DND-41 (cell line): ENCODE data around the gene HAND1.

ENCODE experiments used
- ATAC-seq: fragments of 200-7000 bp; cut with Tn5 transposase; 3 replicates; pipeline ENCODE4 v1.9.1; 2021; ENCODE audit warnings: low read depth; ENCODE audit not compliant: insufficient read depth
- DNase-seq: peaks from one replicate; pipeline ENCODE4 v3.0.0-alpha.2; 2020
- H2AFZ ChIP-seq: 2 replicates; pipeline ENCODE4 v1.6.0; 2012; ENCODE audit warnings: low read depth, low read length
- H3K27ac ChIP-seq: 2 replicates; pipeline ENCODE4 v1.5.1; 2012; ENCODE audit warnings: low read length, inconsistent platforms
- H3K27me3 ChIP-seq: fragments of 200-600 bp; sonication (generic); 2 replicates; pipeline ENCODE4 v1.6.0; 2012; ENCODE audit warnings: low read length, mild to moderate bottlenecking, inconsistent platforms; ENCODE audit not compliant: insufficient read depth, poor library complexity
- H3K36me3 ChIP-seq: 2 replicates; pipeline ENCODE4 v1.5.1; 2012; ENCODE audit warnings: low read length, inconsistent platforms; ENCODE audit not compliant: insufficient read depth
- H3K4me1 ChIP-seq: 2 replicates; pipeline ENCODE4 v1.5.1; 2012; ENCODE audit warnings: mild to moderate bottlenecking, low read length; ENCODE audit not compliant: insufficient read depth
- H3K4me2 ChIP-seq: 2 replicates; pipeline ENCODE4 v1.6.0; 2012; ENCODE audit warnings: mild to moderate bottlenecking, moderate library complexity, low read length, inconsistent platforms; ENCODE audit not compliant: insufficient read depth
- H3K4me3 ChIP-seq, 2 experiments: fragments of 200-600 bp in 1 of 2; shearing (Covaris generic) in 1 of 2; 2 replicates each; pipeline ENCODE4 v1.5.1; 2012 to 2016; ENCODE audit warnings: inconsistent platforms in 2 of 2, low read length in 2 of 2, mild to moderate bottlenecking in 2 of 2, low read depth in 1 of 2, moderate library complexity in 1 of 2
- H3K79me2 ChIP-seq: 2 replicates; pipeline ENCODE4 v1.6.0; 2012; ENCODE audit warnings: low read length, inconsistent platforms; ENCODE audit not compliant: insufficient read depth
- H3K9ac ChIP-seq: 2 replicates; pipeline ENCODE4 v1.6.0; 2012; ENCODE audit warnings: low read depth, mild to moderate bottlenecking, inconsistent platforms, low read length, moderate library complexity
- H3K9me3 ChIP-seq: 2 replicates; pipeline ENCODE4 v1.5.1; 2012; ENCODE audit warnings: low read length, moderate library complexity, mild to moderate bottlenecking, inconsistent platforms; ENCODE audit not compliant: insufficient read depth, severe bottlenecking
- H4K20me1 ChIP-seq: 2 replicates; pipeline ENCODE4 v1.6.0; 2012; ENCODE audit warnings: low read length; ENCODE audit not compliant: insufficient read depth
- CTCF ChIP-seq: IDR thresholded peaks from 2 replicates; pipeline ENCODE4 v1.5.1; 2012; ENCODE audit warnings: borderline replicate concordance, low read length, moderate library complexity, mild to moderate bottlenecking; ENCODE audit not compliant: poor library complexity, severe bottlenecking; ENCODE audit errors: extremely low read depth
- EZH2 ChIP-seq: IDR thresholded peaks from 3 replicates; pipeline ENCODE4 v1.6.1; 2012; ENCODE audit warnings: borderline replicate concordance, low read depth, mild to moderate bottlenecking, moderate library complexity, low read length, inconsistent platforms; ENCODE audit not compliant: severe bottlenecking

The HAND1 gene

DNA sequence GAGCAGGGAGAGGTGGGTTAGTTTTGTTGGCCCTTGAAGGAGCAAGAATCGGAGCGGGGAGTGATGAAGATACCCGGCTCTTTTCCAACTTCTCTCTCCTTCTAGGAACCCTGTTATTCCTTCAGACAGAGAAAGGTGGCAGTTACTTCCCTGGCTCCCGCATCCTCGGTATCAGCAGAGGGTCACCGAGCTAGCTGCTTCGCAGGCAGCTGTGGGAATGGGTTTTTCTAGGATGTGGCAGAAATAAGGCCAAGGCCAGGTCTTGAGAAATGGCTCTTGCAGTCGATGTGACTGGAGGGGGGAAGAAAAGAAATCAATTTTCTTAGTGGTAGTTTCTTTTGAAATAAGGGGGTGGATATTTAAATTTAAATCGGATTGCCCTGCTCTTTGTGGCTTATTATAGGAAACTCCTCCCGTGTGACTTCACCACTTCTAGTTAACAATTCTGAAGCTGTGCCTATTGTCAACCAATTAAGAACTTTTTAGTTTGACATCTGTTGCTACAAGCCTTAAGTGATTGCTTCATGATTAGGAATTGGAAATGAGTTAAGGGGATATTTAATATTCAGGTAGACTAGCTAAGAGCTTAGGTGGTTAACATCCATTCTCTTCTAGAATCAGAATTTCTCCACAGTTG is 30.8 kb downstream of the HAND1 start:
- peak overlapping the region; percentile 89 for H3K9ac ChIP-seq
- no peak for TF ChIP-seq EZH2
- no peak for TF ChIP-seq CTCF
- DNase-seq, result no peak
- H3K27me3 ChIP-seq, result no peaks in the 10 kb centered on the region
- peak overlapping the region; percentile 29; the same call in 1 of the 2 replicates for H2AFZ ChIP-seq
- H3K9me3 ChIP-seq, result no peaks in the 10 kb centered on the region
- H3K4me2 ChIP-seq, result peak overlapping the region; percentile 89
- no peak for ATAC-seq
- H3K27ac ChIP-seq, result peak overlapping the region; percentile 53; the same call in 1 of the 2 replicates
- peaks cover 34% of the 10 kb centered on the region for H4K20me1 ChIP-seq
- H3K4me1 ChIP-seq, result peaks cover 42% of the 10 kb centered on the region
- H3K36me3 ChIP-seq, result peaks cover 36% of the 10 kb centered on the region
- H3K4me3 ChIP-seq, result peak overlapping the region; percentile 61 to 98
- peaks cover 67% of the 10 kb centered on the region for H3K79me2 ChIP-seq

GRCh38 chr5:154446195-154447088 is 31.6 kb downstream of the HAND1 start:
- Histone ChIP-seq H3K36me3 (peaks cover 37% of the 10 kb centered on the region), H3K4me2 (peak overlapping the region; percentile 89), H3K27ac (peak overlapping the region; percentile 53), H3K4me1 (peaks cover 42% of the 10 kb centered on the region), H3K79me2 (peaks cover 67% of the 10 kb centered on the region), H4K20me1 (peaks cover 34% of the 10 kb centered on the region), H3K9me3 (no peaks in the 10 kb centered on the region), H2AFZ (peak overlapping the region; percentile 60), H3K9ac (peak overlapping the region; percentile 89), H3K27me3 (no peaks in the 10 kb centered on the region), H3K4me3 (peak overlapping the region; percentile 61 to 98)
- DNase-seq (peak; percentile 56), ATAC-seq (peak; percentile 22)
- TF ChIP-seq EZH2 (no peak), CTCF (no peak)

GRCh38 chr5:154445422-154446194 is 32.4 kb downstream of the HAND1 start, which contains the start of gene SAP30L:
Gene SAP30L (plus strand): TSS chr5:154445997. CDS start chr5:154446605, 608 bp downstream.
- DNase-seq, result peak; percentile 97

More at GRCh38 chr5:154445422-154446194, 32.4 kb downstream of the HAND1 start, which contains the start of gene SAP30L:
- Histone ChIP-seq H3K4me2 (peak within 1 kb of the TSS; percentile 95), H3K4me1 (peaks cover 42% of the 10 kb centered on the region), H2AFZ (peak within 1 kb of the TSS; percentile 86), H4K20me1 (peaks cover 32% of the 10 kb centered on the region), H3K27ac (peak within 1 kb of the TSS; percentile 87), H3K36me3 (peaks cover 37% of the 10 kb centered on the region), H3K79me2 (peaks cover 64% of the 10 kb centered on the region), H3K4me3 (peak within 1 kb of the TSS; percentile 96 to 98), H3K27me3 (no peaks in the 10 kb centered on the region), H3K9ac (peak within 1 kb of the TSS; percentile 89), H3K9me3 (no peaks in the 10 kb centered on the region)
- peak; percentile 92 for ATAC-seq
- TF ChIP-seq EZH2 (no peak), CTCF (no peak)
